HG02763 (cell line): Measurements from ENCODE around the gene RAE1.
"Not testable (repeated sequence)": the region's sequence is repeated elsewhere in the genome, so short reads cannot be mapped to it uniquely, and the experiment has no call there.

Experiments used
- ATAC-seq: cut with Tn5 transposase; IDR thresholded peaks from one replicate; pipeline ENCODE4 v1.9.1; 2021; ENCODE audit warnings: mild to moderate bottlenecking, moderate library complexity; ENCODE audit not compliant: unreplicated experiment

RAE1 gene

DNA sequence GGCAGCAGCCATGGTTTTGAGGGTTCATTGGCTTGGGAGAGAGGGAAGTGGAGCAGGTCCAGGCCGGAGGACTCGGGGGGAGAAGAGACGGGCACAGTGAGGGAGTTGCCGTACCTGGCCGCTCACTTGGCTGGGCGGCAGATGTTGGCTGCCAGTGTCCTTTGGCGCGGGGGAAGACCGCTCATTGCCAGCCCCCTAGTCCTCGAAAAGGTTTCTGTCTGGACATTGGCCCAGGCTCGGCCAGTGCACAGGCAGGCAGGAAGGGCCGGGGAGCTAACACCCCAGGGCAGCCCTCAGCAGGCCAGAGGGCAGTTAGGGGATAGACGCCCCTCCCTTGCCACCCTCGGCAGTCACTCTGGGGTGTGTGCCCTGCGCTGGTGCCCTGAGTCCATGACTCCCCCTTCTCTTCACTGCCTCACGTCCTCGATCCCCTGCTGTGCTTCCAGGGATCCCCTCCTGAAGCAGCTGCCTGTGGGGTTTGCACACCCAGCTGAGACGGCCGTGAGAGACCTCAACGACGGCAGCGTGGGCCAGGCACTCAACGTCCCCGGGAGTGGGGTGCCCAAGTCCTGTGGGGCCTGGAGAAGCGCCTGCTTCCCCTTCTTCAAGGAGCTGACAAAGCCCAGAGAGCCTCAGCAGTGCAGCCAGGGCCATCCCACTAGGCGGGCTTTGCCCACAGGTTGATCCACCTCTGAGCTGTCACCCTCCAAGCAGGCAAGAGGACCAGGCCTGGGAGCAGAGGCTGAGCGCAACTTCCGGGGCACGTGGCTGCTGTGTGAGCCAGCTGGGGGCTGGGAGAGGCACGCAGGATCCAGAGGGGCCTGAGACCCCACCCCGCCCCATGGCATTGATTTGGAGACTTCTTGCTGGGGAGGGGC lies 60.6 kb downstream of the RAE1 start:
- ATAC-seq, result no peak

DNA sequence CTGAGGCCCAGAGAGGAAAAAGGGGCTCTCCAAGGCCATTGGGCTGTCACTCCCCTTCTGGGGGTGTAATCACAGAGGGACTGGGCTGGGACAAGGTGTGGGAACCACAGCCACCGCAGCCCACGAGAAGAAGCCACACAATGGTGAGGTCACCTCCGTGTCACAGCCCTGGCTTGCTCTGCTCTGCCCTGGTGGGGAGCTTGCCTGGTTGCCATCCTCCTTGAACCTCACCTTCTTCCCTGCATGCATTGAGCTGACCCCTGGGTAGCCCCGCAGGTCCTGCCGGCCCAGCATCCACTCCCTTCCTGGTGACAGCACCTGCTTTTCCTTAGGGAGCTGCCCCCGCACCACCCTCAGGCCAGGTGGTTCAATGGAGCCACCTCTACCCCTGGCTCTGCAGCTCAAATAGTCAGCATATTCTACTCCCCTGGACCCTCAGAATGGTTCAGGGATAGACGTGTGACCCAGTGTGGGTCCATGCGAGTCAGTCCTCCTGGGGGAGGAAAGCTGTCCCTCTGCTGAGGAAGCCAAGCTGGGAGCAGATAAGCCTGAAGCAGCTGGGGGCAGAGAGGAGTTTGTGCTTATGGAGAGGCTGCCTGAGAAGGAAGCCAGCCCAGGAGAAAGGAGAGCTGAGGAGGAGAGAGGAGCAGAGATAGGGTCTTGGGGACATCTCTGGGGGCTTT lies 61.4 kb downstream of the RAE1 start:
- ATAC-seq, result no peak

DNA sequence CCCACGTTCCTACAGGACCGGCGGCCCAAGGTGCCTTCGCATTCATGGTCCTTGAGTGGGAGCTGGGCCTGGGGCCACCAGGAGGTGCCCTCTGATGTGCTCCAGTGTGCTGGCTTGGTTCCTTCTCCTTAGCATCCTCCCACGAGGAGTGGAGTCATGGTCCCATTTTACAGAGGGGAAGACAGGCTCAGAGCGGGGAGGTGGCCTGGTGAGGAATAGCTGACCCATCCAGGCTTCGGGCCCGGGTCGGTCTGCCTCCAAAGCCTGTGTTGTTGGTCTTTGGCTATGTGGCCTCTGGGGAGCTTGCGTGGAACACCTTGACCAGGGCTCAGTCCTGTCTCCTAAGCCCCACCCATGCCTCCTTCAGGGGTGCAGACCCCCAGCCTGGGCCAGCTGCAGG lies 62.9 kb downstream of the RAE1 start:
- no peak for ATAC-seq

DNA sequence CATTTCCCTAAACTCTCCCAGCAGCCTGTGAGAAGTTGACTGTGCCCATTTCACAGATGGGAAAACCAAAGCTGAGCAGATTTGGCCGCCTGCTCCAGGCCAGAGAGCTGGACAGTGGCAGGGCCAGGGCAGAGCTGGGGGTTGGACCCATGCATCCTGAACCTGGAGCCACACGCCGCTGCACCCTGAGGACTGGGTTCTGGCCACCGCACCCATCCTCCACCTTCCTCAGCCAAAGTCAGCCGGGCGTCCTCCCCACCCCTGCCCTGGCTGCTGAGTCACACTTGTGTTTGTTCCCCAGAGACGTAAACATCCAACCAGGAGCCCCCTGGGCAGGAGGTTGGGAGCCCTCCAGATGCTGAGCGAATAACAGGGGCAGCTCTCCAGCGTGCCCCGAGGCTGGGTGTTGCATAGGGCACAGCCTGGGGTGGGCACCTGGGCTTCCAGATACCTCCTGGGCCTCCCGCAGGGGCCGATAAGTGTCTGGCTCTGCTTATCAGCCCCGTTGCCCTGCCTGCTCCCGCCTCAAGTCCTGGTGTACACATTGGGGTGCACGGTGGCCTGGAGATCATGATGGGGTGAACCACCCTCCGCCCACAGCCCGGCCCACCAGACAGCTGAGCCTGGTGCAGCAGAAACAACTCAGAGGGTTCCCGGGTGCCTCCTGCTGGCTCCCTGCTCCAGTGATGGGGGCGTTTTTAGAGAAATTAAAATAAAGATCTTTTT lies 64.0 kb downstream of the RAE1 start:
- no peak for ATAC-seq

DNA sequence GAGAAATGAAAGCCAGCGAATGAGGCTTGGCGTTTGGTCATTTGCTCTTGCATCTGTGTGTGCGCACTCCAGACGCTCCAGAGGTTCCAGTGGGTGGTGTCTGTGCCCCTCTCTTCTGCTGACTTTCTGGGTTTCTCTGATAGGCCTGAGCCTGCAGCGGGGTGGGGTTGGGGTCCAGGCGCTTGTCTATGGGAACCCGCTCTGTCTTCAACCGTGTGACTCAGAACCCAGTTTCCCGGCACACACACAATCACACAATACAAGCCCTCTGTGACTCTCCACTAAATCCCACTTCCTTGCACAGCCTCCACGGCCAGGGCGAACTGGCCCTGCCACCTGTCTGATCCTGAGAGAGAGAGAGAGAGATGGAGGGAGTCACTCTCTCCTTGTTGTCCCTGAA lies 64.7 kb downstream of the RAE1 start:
- ATAC-seq, result no peak

DNA sequence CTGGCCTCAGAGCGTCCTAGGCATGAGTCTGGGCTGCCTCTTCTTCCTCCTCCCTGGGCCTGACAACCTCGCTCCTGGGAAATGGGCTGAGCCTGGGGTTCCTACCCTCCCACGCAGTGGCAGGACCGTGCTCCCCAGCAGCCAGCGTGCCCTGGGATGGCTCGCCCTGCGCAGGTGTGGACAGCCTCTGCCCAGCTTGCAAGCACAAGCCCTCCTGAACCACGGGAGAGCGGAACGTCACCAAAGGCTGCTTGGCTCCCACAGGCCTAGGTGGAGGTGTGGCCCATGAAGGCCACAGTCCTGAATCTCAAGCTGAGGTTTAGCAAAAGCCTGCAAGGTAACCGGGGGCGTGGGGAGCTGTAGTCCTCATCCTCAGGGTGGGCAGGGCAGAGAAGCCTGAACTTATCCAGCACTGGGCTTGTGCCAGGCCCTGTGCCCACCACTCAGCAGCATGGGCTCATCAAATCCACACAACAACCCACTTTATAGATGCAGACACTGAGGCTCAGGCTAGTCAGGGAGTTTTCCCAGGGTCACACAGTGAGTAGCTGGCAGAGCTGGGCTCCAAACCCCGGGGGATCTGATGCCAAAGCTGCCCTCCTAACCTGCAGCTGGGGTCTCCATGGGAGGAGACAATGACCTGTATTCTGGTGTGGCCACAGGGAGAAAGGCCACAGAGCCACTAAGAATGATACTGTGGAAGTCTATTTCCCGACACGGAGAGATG lies 65.4 kb downstream of the RAE1 start:
- no peak for ATAC-seq

DNA sequence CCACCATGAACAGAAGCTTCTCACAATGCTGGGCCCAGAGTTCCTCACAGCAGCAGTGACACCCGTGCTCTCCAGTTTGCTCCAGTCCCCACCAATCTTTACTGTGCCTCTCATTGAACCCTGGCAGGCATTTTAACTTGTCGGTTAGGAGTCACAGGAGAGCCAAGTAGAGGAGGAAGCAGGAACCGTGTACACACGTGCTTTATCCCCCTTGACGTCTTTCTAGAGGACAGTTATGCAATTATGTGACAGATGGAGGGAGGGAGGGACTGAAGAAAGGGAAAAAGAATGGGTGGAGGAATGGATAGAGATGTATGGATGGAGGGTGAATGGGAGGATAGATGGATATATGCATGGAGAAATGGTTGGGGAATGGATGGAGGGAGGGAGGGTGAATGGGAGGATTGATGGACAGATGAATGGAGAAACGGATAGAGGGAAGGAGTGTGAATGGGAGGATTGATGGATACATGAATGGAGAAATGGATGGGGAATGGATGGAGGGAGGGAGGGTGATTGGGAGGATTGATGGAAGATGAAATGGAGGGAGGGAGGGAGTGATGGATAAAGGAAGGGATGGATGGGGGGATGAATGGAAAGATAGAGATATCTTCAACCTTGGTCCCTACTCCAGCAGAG lies 66.1 kb downstream of the RAE1 start:
- ATAC-seq, result no peak

DNA sequence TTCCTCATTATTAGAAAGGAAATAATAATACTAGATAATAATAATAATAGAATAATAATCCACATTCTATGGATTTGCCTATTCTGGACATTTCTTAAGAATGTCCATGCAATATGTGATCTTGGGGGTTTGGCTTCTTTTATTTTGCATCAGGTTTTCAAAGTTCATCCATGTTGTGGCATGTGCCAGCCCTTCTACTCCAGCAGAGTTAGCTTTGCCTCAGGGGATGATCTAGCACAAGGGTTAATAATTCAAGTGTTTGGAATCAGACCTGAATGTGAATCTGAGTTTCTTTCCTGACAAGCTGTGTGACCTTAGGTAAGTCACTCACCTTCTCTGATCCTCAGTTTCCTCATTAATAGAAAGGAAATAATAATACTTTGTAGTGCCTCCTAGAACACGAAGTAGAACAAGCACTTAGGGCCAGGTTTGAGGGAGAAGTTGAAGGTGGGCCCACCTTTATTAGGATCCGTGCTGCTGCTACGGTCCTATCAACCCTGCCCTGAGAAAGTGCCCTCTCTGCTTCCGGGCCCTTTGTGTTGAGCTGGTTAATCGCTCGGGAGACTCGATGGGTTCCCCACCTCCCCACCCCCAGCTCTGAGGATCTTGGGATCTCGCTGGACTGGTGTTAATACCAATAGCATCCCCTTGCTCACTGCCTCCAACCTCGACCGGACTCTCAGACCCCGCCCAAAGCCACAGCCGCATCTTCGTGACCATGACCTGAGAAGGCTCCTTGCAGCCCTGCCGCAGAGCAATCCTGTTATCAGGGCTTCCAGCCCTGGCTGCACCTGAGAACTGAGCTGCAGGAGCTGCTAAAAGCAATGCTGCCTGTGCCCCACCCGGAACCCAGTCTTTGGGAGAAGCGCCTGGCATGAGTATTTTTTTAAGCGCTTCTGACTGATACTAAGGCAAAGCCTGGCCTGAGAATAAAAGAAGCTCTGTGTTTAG lies 67.0 kb downstream of the RAE1 start:
- no peak for ATAC-seq

DNA sequence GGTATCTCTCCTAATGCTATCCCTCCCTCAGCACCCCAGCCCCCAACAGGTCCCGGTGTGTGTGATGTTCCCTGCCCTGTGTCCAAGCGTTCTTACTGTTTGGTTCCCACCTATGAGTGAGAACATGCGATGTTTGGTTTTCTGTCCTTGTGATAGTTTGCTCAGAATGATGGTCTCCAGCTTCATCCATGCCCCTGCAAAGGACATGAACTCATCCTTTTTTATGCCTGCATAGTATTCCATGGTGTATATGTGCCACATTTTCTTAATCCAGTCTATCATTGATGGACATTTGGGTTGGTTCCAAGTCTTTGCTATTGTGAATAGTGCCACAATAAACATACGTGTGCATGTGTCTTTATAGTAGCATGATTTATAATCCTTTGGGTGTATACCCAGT lies 68.4 kb downstream of the RAE1 start:
- ATAC-seq, result not testable (repeated sequence)

DNA sequence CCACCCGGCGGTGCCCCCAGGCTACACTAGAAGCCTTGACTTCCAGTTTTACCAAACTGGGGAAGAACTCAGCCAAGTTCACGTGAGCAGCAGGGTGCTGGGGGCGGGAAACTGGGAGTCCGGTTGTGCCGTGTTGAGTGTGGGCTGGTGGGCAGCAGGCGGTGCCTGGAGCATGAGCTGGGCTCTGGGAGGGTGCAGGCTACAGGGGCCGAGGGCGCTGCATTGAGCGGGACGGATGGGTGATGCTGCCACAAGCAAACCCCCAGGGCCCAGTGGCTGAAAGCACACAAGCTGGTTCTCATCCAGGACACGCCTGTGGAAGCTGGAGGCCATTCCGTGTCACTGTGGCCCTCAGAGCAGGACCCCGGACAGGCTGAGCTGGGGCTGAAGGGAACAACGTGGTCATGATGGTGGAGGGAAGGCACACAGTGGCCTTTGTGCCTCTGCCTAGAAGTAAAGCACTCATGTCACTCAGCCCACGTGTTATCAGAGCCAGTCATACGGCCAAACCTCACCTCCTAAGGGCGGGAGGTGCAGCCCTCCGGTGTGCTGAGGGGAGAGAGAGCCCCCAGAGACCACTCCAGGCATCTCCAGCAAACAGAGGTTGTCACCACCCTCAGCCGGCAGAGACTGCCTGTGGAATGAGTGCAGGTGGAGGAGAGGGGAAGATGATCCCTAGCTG lies 69.7 kb downstream of the RAE1 start:
- no peak for ATAC-seq

DNA sequence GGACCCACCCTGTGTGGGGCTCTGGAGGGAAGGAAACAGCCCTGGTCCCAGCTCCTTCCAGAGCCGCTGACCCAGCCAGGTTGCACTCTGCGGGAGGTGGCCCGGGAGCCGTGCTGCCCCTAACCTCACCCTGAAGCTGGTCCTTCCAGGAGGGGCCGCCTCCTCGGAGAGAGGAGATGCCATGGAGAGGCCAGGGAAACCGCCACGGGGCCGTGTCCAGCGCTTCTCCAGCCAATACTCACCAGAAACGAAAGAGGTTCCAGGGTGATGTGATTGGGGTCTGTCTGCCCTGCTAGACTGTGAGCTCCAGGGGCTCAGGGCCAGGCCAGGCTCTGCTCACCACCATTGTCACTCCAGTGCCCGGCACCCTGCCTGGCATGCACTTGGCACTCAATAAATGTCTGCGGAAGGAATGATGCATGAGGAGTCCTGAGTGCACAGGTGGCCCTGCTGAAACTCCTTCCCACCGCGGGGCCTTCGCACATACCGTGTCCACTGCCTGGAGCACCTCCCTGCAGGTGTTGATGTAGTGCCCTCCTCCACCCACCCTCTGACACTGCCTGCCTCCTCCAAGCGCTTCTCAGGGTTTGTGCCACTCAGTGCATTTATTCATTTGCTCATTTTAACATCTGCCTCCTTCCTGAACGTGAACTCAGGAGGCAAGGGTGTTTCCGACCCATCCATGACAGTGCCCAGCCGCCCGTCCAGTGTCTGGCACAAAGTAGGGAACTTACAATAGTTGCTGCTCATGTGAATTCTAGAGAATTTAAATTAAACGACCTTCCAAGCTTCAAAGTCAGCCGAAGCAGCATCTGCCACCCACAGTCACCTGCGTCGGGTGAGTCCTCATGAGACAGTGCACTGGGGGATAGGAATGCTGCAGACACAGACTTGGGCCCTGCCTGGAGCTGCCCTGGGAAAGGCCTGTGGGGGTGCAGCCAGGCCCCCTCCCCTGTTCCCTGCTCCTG lies 70.5 kb downstream of the RAE1 start:
- no peak for ATAC-seq

DNA sequence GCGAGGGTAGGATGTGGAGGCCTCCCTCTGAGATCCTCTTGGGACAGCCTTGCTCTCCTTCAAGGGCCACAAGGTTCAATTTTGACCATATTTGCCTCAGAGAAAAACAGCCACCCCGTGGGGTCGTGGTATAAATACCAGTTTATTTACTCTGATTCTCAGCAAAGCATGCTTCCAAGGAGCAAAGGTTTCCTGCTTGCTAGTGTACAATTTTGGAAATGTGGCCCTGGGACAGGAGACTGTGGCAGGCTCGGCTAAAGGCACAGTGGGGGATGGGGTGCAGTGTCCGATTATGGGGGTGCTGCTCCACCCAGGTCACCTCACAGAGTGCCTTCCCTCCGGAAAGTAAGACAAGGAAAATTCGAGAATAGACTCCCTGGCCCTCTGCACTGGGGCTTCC lies 71.2 kb downstream of the RAE1 start:
- no peak for ATAC-seq

DNA sequence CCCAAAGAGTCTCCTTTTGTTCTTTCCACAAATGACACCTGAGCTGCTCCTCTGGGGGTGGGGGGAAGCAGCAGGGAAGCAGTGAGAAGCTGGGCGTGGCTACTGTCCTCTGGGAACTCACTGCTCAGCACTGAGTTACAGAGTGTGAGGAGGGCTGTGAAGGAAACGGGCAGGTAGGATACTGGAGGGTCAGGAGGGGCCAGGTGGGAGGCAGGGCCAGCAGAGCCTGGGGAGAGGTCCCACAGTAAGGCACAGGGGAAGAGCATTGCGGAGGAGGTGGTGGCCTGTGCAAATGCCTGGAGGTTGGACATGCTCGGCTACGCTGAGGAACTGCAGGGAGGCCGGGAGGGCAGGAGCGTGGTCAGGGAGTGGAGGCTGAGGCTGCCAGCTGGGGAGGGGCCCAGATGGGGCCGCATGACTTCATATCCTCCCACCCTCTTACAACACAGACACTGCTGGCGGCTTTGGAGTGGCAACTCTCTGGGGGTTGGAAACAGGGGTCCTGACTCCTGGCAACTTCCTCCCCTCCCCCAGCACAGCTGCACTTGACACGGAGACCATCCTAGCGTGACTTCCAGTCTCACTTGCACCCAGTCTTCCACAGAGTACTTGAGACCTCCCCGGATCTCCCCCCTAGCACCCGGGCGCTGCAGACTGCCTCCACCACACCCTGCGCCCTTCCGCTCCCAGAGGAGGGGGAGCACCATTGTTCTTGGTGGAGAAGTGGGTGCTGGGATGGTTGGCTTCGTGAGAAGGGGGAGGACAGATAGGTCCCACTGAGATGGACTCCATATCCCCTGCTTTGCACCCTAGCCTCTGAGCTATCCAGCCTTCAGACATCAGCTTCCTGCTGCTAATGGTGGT lies 74.3 kb downstream of the RAE1 start:
- no peak for ATAC-seq

DNA sequence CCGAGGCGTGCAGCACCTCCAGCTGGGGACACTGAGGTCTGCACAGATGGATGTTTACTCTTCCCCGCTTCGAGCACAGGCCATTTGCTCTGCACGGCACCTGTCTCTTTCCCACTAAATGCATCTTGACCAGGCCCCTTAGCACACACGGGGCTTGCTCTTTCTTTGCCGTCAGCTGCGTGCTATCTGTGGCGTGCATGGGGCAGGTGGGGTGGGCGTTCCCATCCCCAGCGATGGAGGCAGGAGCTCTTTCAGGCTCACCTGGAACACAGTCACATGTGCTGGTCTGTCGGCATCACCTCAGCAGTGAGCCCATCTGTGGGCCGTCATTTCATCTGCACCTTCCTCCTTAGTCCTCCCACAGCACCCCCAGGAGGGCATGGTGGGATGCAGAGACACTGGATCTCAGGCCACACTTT lies 75.2 kb downstream of the RAE1 start:
- no peak for ATAC-seq

DNA sequence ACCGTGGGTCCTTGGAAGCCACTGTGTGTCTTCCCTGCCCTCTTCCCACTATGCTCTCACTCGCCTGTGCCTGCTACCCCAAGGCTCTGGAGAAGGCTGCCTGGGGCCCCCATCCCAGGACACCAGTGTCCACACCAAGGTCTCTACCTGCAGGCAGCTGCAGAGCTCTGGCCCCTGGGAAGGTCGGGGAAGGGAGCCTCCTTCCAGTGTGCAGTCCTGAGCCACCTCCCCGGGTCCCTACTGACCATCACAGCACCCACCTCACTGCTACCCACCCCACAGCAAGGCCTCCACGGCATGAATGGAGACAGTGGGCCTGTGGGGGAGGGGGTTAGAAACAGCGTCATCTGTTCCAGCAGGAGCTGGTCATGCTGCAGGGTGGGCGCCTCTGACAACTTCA lies 75.8 kb downstream of the RAE1 start:
- ATAC-seq, result no peak

DNA sequence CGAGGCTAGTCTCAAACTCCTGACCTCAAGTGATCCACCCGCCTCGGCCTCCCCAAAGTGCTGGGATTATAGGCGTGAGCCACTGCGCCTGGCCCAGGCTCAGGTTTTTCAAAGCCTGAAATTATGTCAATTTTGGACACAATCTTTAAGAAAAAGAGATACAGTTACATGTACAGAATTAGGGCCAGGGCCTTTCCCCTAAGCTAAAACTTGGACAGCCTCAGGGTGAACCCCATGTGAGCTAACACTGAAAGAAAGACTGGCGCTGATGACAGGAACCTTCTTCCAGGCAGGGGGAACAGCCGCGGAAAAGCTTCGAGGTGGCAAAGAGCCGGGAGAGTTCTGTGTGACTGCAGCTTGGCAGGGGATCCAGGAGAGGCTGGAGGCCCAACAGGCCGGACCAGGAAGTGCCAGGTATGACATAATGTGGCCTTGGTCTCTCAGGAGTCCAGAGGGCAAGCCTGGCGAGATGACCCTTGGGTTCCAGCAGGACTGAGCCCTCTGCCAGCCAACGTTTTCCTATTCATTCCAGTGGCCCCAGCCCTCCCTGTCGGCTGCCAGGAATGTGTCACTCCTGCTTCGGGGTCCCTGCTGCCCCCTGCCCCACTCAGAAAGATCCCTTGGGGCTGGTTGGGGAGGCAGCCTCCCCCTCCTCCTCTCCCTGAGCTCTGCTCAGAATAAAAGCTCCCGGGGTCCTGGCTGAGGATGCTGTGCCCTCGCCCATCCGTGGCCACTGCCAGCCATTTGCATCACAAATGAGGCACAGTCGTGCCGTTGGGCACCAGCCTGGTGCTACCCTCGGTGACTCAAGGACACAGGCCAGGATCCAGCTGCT lies 77.5 kb downstream of the RAE1 start:
- no peak for ATAC-seq
